Type B pancreatic cell (in vitro differentiated cells): Measurements from ENCODE around the gene CATSPER1. TPM values are rescaled to one million over a fixed set of nuclear protein-coding genes. Genes with fewer than 3 reads are reported as not detected.

Experiments
- DNase-seq: peaks from one replicate; pipeline ENCODE4 v3.0.0; 2021; ENCODE audit warnings: mixed read lengths; ENCODE audit not compliant: unreplicated experiment; ENCODE audit errors: extremely low spot score
- H3K27ac Mint-ChIP-seq: 2 replicates; pipeline ENCODE4 v1.8.0; 2021; ENCODE audit warnings: mild to moderate bottlenecking, mixed read lengths
- H3K27me3 Mint-ChIP-seq: 2 replicates; pipeline ENCODE4 v1.8.0; 2021; ENCODE audit warnings: mixed read lengths
- H3K36me3 Mint-ChIP-seq: 2 replicates; pipeline ENCODE4 v1.8.0; 2021; ENCODE audit warnings: mixed read lengths
- H3K4me1 Mint-ChIP-seq: one replicate; pipeline ENCODE4 v1.8.0; 2021; ENCODE audit warnings: mixed read lengths; ENCODE audit not compliant: unreplicated experiment
- H3K4me3 Mint-ChIP-seq: 2 replicates; pipeline ENCODE4 v1.8.0; 2021; ENCODE audit warnings: mild to moderate bottlenecking, mixed read lengths
- H3K9me3 Mint-ChIP-seq: 2 replicates; pipeline ENCODE4 v1.8.0; 2021; ENCODE audit warnings: mixed read lengths
- CTCF ChIP-seq: fragments of 200-600 bp; sonication (generic); conservative IDR thresholded peaks from 2 replicates; pipeline ENCODE4 v1.5.0; 2021; ENCODE audit warnings: antibody characterized with exemption, mild to moderate bottlenecking
- long read RNA-seq: library from polyadenylated mRNA; unstranded; transcript quantifications from one replicate; pipeline ENCODE4 v2.0.0, GENCODE V29; 2020
- total RNA-seq: library from RNA; stranded (reverse); gene quantifications from 2 replicates; pipeline ENCODE4 v1.2.1, GENCODE V29; 2021; ENCODE audit warnings: low replicate concordance

Gene CATSPER1
- not detected in 2 replicates for total RNA-seq
- long read RNA-seq = 0 reads

- H3K27ac Mint-ChIP-seq = no peak within 1 kb of the TSS
- DNase-seq = no peak
- no peaks in the 10 kb centered on the region for H3K4me1 Mint-ChIP-seq
- H3K36me3 Mint-ChIP-seq = no peaks in the 10 kb centered on the region
- no peak within 1 kb of the TSS for H3K4me3 Mint-ChIP-seq
- H3K9me3 Mint-ChIP-seq = no peaks in the 10 kb centered on the region
- no peak for TF ChIP-seq CTCF
- H3K27me3 Mint-ChIP-seq = peaks cover 25% of the 10 kb centered on the region
Measured at GRCh38 chr11:66026017-66026529, at the start of gene CATSPER1. Gene CATSPER1, minus strand, starts transcription at chr11:66026479. Its CDS starts 100 bp downstream, at chr11:66026379.

- TF ChIP-seq CTCF = no peak
- Mint-ChIP-seq H3K9me3 (no peaks in the 10 kb centered on the region), H3K36me3 (peaks cover 11% of the 10 kb centered on the region), H3K4me3 (no peak overlapping the region), H3K27ac (no peak overlapping the region), H3K27me3 (no peaks in the 10 kb centered on the region), H3K4me1 (peaks cover 37% of the 10 kb centered on the region)
- peak; percentile 24 for DNase-seq
Measured at GRCh38 chr11:66075273-66075672, 49.0 kb upstream of the CATSPER1 start.

- peaks cover 18% of the 10 kb centered on the region for H3K36me3 Mint-ChIP-seq
- peaks cover 36% of the 10 kb centered on the region for H3K4me1 Mint-ChIP-seq
- H3K27ac Mint-ChIP-seq = no peak overlapping the region
- no peak for TF ChIP-seq CTCF
- H3K4me3 Mint-ChIP-seq = no peak overlapping the region
- H3K9me3 Mint-ChIP-seq = no peaks in the 10 kb centered on the region
- no peaks in the 10 kb centered on the region for H3K27me3 Mint-ChIP-seq
- DNase-seq = no peak
Measured at GRCh38 chr11:66073669-66074068, 47.4 kb upstream of the CATSPER1 start.

- peaks cover 41% of the 10 kb centered on the region for H3K4me1 Mint-ChIP-seq
- H3K9me3 Mint-ChIP-seq = no peaks in the 10 kb centered on the region
- peak overlapping the region; percentile 88 for H3K27ac Mint-ChIP-seq
Measured at GRCh38 chr11:66072518-66072917, 46.2 kb upstream of the CATSPER1 start.

GRCh38 chr11:66072081-66072480 lies 45.8 kb upstream of the CATSPER1 start:
- Mint-ChIP-seq H3K4me1 (peaks cover 41% of the 10 kb centered on the region), H3K27ac (peak overlapping the region; percentile 88), H3K4me3 (peak overlapping the region; percentile 96), H3K27me3 (no peaks in the 10 kb centered on the region), H3K36me3 (peaks cover 29% of the 10 kb centered on the region), H3K9me3 (no peaks in the 10 kb centered on the region)
- TF ChIP-seq CTCF = no peak
- DNase-seq = no peak

More at GRCh38 chr11:66072518-66072917, 46.2 kb upstream of the CATSPER1 start:
- peaks cover 24% of the 10 kb centered on the region for H3K36me3 Mint-ChIP-seq
- TF ChIP-seq CTCF = no peak
- no peak for DNase-seq
- no peaks in the 10 kb centered on the region for H3K27me3 Mint-ChIP-seq
- peak overlapping the region; percentile 96 for H3K4me3 Mint-ChIP-seq

GRCh38 chr11:66071381-66071801 lies 45.1 kb upstream of the CATSPER1 start:
- DNase-seq = no peak

More at GRCh38 chr11:66071381-66071801, 45.1 kb upstream of the CATSPER1 start:
- no peaks in the 10 kb centered on the region for H3K27me3 Mint-ChIP-seq
- peaks cover 33% of the 10 kb centered on the region for H3K36me3 Mint-ChIP-seq
- peak overlapping the region; percentile 96 for H3K4me3 Mint-ChIP-seq
- no peaks in the 10 kb centered on the region for H3K9me3 Mint-ChIP-seq
- peak overlapping the region; percentile 88 for H3K27ac Mint-ChIP-seq
- TF ChIP-seq CTCF = no peak
- peaks cover 41% of the 10 kb centered on the region for H3K4me1 Mint-ChIP-seq
